GM18508 (cell line): ENCODE measurements around the gene FNDC1.
"Not testable (repeated sequence)": the region's sequence is repeated elsewhere in the genome, so short reads cannot be mapped to it uniquely, and the experiment has no call there.

ENCODE experiments used
- ATAC-seq: cut with Tn5 transposase; IDR thresholded peaks from one replicate; pipeline ENCODE4 v1.9.1; 2021; ENCODE audit warnings: moderate number of reproducible peaks; ENCODE audit not compliant: insufficient read depth, unreplicated experiment

FNDC1 gene

GRCh38 chr6:159252955-159253508 is 83.8 kb downstream of the FNDC1 start:
- ATAC-seq: no peak

GRCh38 chr6:159254186-159254585 is 85.0 kb downstream of the FNDC1 start:
- ATAC-seq: no peak

GRCh38 chr6:159255434-159255951 is 86.3 kb downstream of the FNDC1 start:
- no peak for ATAC-seq

GRCh38 chr6:159256128-159256527 is 86.9 kb downstream of the FNDC1 start:
- no peak for ATAC-seq

GRCh38 chr6:159257846-159258245 is 88.6 kb downstream of the FNDC1 start:
- ATAC-seq: no peak

GRCh38 chr6:159259441-159260125 is 90.4 kb downstream of the FNDC1 start:
- ATAC-seq: no peak

GRCh38 chr6:159260208-159260607 is 91.0 kb downstream of the FNDC1 start:
- no peak for ATAC-seq

- ATAC-seq: no peak
These were observed 92.8 kb downstream of the FNDC1 start for GRCh38 chr6:159261995-159262394.

GRCh38 chr6:159262586-159262985 is 93.4 kb downstream of the FNDC1 start:
- ATAC-seq: no peak

GRCh38 chr6:159267165-159267564 is 98.0 kb downstream of the FNDC1 start:
- no peak for ATAC-seq

- ATAC-seq: no peak
These were observed 99.3 kb downstream of the FNDC1 start for GRCh38 chr6:159268511-159268910.

GRCh38 chr6:159271257-159271656 is 102.1 kb downstream of the FNDC1 start:
- ATAC-seq: no peak

- no peak for ATAC-seq
These were observed 109.4 kb downstream of the FNDC1 start for GRCh38 chr6:159278626-159279025.

- ATAC-seq: no peak
These were observed 110.6 kb downstream of the FNDC1 start for GRCh38 chr6:159279790-159280277.

- ATAC-seq: no peak
These were observed 113.2 kb downstream of the FNDC1 start for GRCh38 chr6:159282421-159282820.

- not testable (repeated sequence) for ATAC-seq
These were observed 115.5 kb downstream of the FNDC1 start for GRCh38 chr6:159284661-159285060.

- ATAC-seq: no peak
These were observed 129.6 kb downstream of the FNDC1 start for GRCh38 chr6:159298840-159299239.

- no peak for ATAC-seq
These were observed 130.4 kb downstream of the FNDC1 start for GRCh38 chr6:159299566-159299965.

- no peak for ATAC-seq
These were observed 132.1 kb downstream of the FNDC1 start for GRCh38 chr6:159301277-159301676.

- no peak for ATAC-seq
These were observed 132.8 kb downstream of the FNDC1 start for GRCh38 chr6:159301810-159302593.

GRCh38 chr6:159302594-159302992 is 133.4 kb downstream of the FNDC1 start:
- no peak for ATAC-seq
